HepG2 (cell line): Measurements from ENCODE around the gene TXLNA. TPM values are rescaled to one million over a fixed set of nuclear protein-coding genes. Genes with fewer than 3 reads are reported as not detected.
A peak's percentile ranks its signal among the peaks of the same experiment; 100 is the strongest.

Experiments used
- GMEB2 ChIP-seq: IDR thresholded peaks from 2 replicates; pipeline ENCODE4 v1.6.1; 2016; ENCODE audit warnings: missing biosample characterization, missing genetic modification reagents, low read depth
- TRIM24 ChIP-seq: sonication (generic); formaldehyde crosslinking; IDR thresholded peaks from 2 replicates; pipeline ENCODE4 v1.8.0; 2022; ENCODE audit warnings: mild to moderate bottlenecking, missing genetic modification reagents
- UBTF ChIP-seq: sonication (generic); formaldehyde crosslinking; IDR thresholded peaks from 2 replicates; pipeline ENCODE4 v1.4.0; 2020; ENCODE audit warnings: mild to moderate bottlenecking, missing genetic modification reagents
- ZKSCAN8 ChIP-seq: IDR thresholded peaks from 2 replicates; pipeline ENCODE4 v1.6.1; 2016; ENCODE audit warnings: borderline replicate concordance, missing genetic modification reagents, missing compliant biosample characterization
- ZNF687 ChIP-seq: sonication (generic); formaldehyde crosslinking; IDR thresholded peaks from 2 replicates; pipeline ENCODE4 v1.5.1; 2020; ENCODE audit warnings: mild to moderate bottlenecking, missing genetic modification reagents, moderate library complexity
- ZNF749 ChIP-seq: sonication (generic); formaldehyde crosslinking; IDR thresholded peaks from 2 replicates; pipeline ENCODE4 v1.8.0; 2022; ENCODE audit warnings: mild to moderate bottlenecking, missing genetic modification reagents, moderate library complexity, borderline replicate concordance
- polyA plus RNA-seq, 8 experiments: library from polyadenylated mRNA; depleted of rRNA in 3 of 8; stranded (reverse) in 7 of 8; unstranded in 1 of 8; fragments of >200 nt; fragmentation: Illumina TruSeq in 4 of 8; extraction: Trizol in 4 of 8; gene quantifications; 2 replicates each; pipeline versions ENCODE4 v1.2.1 to v1.2.3, GENCODE V29; 2011 to 2016; ENCODE audit warnings: low read depth in 4 of 8, missing spikeins in 1 of 8, mixed read lengths in 1 of 8; ENCODE audit not compliant: insufficient read depth in 1 of 8
- total RNA-seq, 5 experiments: library from RNA; depleted of rRNA; stranded (reverse); fragments of >200 nt; fragmentation: Illumina TruSeq; extraction: Trizol; gene quantifications; 2 replicates each; pipeline ENCODE4 v1.2.3, GENCODE V29; 2016; ENCODE audit warnings: low read depth in 1 of 5
- TF ChIP-seq, protein P1 (sequence below): sonication (generic); formaldehyde crosslinking; IDR thresholded peaks from 2 replicates; pipeline ENCODE4 v1.4.0; 2020; ENCODE audit warnings: missing genetic modification reagents, borderline replicate concordance
- TF ChIP-seq, protein P2 (sequence below), 2 experiments: fragments of 450-650 bp in 1 of 2; sonication (generic) in 1 of 2; formaldehyde crosslinking in 1 of 2; IDR thresholded peaks; 2 replicates each; pipeline versions ENCODE4 v1.6.1 to v1.8.0; 2016 to 2022; ENCODE audit warnings: antibody characterized with exemption in 1 of 2, mild to moderate bottlenecking in 1 of 2, missing genetic modification reagents in 1 of 2

Gene TXLNA
- total and polyA plus RNA-seq, 2 of the 13 experiments (the other 11 are each of a cell fraction or from before 2014, with no cell fraction given) = 29.6 to 67.8 TPM

DNA sequence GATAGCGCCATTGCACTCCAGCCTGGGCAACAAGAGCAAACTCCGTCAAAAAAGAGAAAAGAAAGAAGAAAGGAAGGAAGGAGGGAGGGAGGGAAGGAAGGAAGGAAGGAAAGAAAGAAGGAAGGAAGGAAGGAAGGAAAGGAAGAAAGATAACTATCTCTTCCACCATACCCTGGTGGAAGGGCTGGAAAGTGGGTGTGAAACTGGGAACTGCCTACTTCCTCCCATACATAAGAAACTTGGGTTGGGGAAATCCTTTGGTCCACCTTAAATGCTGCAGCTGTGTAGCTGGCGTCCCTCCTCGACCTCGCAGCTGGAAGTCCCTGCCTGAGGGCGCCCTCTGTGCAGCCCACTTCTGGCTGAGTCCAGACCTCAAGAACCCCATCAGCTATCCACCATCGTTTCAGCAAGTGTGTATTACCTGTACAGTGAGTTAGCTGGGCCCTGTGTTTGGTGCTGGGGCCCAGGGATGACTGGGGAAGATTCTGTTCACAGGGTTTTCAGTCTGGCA, 62.9 kb downstream of the TXLNA start (continued):
- TF ChIP-seq UBTF (CRISPR knock-in tag) (0 out of 2 replicates have a peak, but pooled peaks have one; percentile 29), TRIM24 (CRISPR knock-in tag) (no peak), ZNF749 (no peak), ZKSCAN8 (CRISPR knock-in tag) (no peak), ZNF687 (CRISPR knock-in tag) (peak; percentile 35; the same call in 1 of the 2 replicates), GMEB2 (CRISPR knock-in tag) (no peak)
- TF ChIP-seq, protein P1, sequence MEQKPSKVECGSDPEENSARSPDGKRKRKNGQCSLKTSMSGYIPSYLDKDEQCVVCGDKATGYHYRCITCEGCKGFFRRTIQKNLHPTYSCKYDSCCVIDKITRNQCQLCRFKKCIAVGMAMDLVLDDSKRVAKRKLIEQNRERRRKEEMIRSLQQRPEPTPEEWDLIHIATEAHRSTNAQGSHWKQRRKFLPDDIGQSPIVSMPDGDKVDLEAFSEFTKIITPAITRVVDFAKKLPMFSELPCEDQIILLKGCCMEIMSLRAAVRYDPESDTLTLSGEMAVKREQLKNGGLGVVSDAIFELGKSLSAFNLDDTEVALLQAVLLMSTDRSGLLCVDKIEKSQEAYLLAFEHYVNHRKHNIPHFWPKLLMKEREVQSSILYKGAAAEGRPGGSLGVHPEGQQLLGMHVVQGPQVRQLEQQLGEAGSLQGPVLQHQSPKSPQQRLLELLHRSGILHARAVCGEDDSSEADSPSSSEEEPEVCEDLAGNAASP = peak; percentile 43; the same call in 1 of the 2 replicates
- TF ChIP-seq, protein P2, sequence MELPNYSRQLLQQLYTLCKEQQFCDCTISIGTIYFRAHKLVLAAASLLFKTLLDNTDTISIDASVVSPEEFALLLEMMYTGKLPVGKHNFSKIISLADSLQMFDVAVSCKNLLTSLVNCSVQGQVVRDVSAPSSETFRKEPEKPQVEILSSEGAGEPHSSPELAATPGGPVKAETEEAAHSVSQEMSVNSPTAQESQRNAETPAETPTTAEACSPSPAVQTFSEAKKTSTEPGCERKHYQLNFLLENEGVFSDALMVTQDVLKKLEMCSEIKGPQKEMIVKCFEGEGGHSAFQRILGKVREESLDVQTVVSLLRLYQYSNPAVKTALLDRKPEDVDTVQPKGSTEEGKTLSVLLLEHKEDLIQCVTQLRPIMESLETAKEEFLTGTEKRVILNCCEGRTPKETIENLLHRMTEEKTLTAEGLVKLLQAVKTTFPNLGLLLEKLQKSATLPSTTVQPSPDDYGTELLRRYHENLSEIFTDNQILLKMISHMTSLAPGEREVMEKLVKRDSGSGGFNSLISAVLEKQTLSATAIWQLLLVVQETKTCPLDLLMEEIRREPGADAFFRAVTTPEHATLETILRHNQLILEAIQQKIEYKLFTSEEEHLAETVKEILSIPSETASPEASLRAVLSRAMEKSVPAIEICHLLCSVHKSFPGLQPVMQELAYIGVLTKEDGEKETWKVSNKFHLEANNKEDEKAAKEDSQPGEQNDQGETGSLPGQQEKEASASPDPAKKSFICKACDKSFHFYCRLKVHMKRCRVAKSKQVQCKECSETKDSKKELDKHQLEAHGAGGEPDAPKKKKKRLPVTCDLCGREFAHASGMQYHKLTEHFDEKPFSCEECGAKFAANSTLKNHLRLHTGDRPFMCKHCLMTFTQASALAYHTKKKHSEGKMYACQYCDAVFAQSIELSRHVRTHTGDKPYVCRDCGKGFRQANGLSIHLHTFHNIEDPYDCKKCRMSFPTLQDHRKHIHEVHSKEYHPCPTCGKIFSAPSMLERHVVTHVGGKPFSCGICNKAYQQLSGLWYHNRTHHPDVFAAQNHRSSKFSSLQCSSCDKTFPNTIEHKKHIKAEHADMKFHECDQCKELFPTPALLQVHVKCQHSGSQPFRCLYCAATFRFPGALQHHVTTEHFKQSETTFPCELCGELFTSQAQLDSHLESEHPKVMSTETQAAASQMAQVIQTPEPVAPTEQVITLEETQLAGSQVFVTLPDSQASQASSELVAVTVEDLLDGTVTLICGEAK (IDR thresholded peaks at IDR 0.05) = no peak
- TF ChIP-seq, protein P2 (CRISPR knock-in tag; IDR thresholded peaks at IDR 0.05) = no peak
